Neural cell (in vitro differentiated cells): ENCODE data around the gene PLEKHA5. TPM values are rescaled to one million over a fixed set of nuclear protein-coding genes. Genes with fewer than 3 reads are reported as not detected.

Experiments
- H2AFZ ChIP-seq: fragments of 200-600, 300-800 bp; sonication (generic), shearing (Covaris generic); 2 replicates; pipeline ENCODE4 v1.6.0; 2014; ENCODE audit warnings: low read depth, mild to moderate bottlenecking, antibody characterized with exemption, low read length, moderate library complexity
- H3F3A ChIP-seq: fragments of 200-600 bp; shearing (Covaris generic); 2 replicates; pipeline ENCODE4 v1.6.1; 2016; ENCODE audit warnings: mild to moderate bottlenecking, moderate library complexity, mixed read lengths, antibody characterized with exemption, low read length; ENCODE audit not compliant: insufficient read depth, poor library complexity, severe bottlenecking
- H3K27ac ChIP-seq: fragments of 200-600, 300-800 bp; sonication (generic), shearing (Covaris generic); 2 replicates; pipeline ENCODE4 v1.5.1; 2014; ENCODE audit warnings: mild to moderate bottlenecking, low read length, moderate library complexity
- H3K27me3 ChIP-seq: fragments of 300-800, 200-600 bp; sonication (generic), shearing (Covaris generic); 2 replicates; pipeline ENCODE4 v1.6.0; 2014; ENCODE audit warnings: mild to moderate bottlenecking, low read depth, low read length, moderate library complexity; ENCODE audit not compliant: insufficient read depth
- H3K36me3 ChIP-seq: fragments of 300-800, 200-600 bp; sonication (generic), shearing (Covaris generic); 2 replicates; pipeline ENCODE4 v1.5.1; 2014; ENCODE audit warnings: mild to moderate bottlenecking, antibody characterized with exemption, low read length, moderate library complexity; ENCODE audit not compliant: insufficient read depth
- H3K4me2 ChIP-seq: fragments of 300-800, 200-600 bp; sonication (generic), shearing (Covaris generic); 2 replicates; pipeline ENCODE4 v1.6.0; 2014; ENCODE audit warnings: mild to moderate bottlenecking, low read length
- H3K4me3 ChIP-seq: fragments of 300-800, 200-600 bp; sonication (generic), shearing (Covaris generic); 2 replicates; pipeline ENCODE4 v1.5.1; 2014; ENCODE audit warnings: mild to moderate bottlenecking, low read length, moderate library complexity
- H3K79me2 ChIP-seq: fragments of 200-600 bp; shearing (Covaris generic); replicated peaks from 2 replicates; pipeline ENCODE4 v1.6.0; 2014; ENCODE audit warnings: mild to moderate bottlenecking, low read length, moderate library complexity; ENCODE audit not compliant: insufficient read depth
- H3K9ac ChIP-seq: fragments of 300-800, 200-600 bp; sonication (generic), shearing (Covaris generic); 2 replicates; pipeline ENCODE4 v1.6.1; 2016; ENCODE audit warnings: mild to moderate bottlenecking, low read length, mixed read lengths
- H3K9me2 ChIP-seq: fragments of 200-600 bp; shearing (Covaris generic); 2 replicates; pipeline ENCODE4 v1.6.1; 2016; ENCODE audit warnings: mild to moderate bottlenecking, low read length, mixed read lengths; ENCODE audit not compliant: insufficient read depth
- H3K9me3 ChIP-seq: fragments of 200-600, 300-800 bp; sonication (generic), shearing (Covaris generic); 2 replicates; pipeline ENCODE4 v1.6.1; 2016; ENCODE audit warnings: mild to moderate bottlenecking, mixed run types, low read length, moderate library complexity, mixed read lengths
- H4K20me1 ChIP-seq: fragments of 200-600 bp; shearing (Covaris generic); 2 replicates; pipeline ENCODE4 v1.6.1; 2016; ENCODE audit warnings: mild to moderate bottlenecking, mixed run types; ENCODE audit not compliant: insufficient read depth
- CTCF ChIP-seq: fragments of 450-650 bp; IDR thresholded peaks from 2 replicates; pipeline ENCODE4 v1.5.1; 2014; ENCODE audit warnings: antibody characterized with exemption, mild to moderate bottlenecking, moderate library complexity; ENCODE audit not compliant: poor library complexity, severe bottlenecking
- EP300 ChIP-seq: fragments of 450-650 bp; conservative IDR thresholded peaks from 2 replicates; pipeline ENCODE4 v1.6.1; 2014; ENCODE audit warnings: antibody characterized with exemption, mild to moderate bottlenecking, moderate library complexity; ENCODE audit not compliant: poor library complexity, severe bottlenecking
- EZH2 ChIP-seq: fragments of 200-600, 300-800 bp; shearing (Covaris generic), sonication (generic); IDR thresholded peaks from 2 replicates; pipeline ENCODE4 v1.6.1; 2014; ENCODE audit warnings: antibody characterized with exemption, low read length, borderline replicate concordance, mild to moderate bottlenecking; ENCODE audit not compliant: insufficient read depth, poor library complexity, severe bottlenecking
- MXI1 ChIP-seq: fragments of 450-650 bp; conservative IDR thresholded peaks from 2 replicates; pipeline ENCODE4 v1.6.1; 2014; ENCODE audit warnings: antibody characterized with exemption, mild to moderate bottlenecking; ENCODE audit not compliant: poor library complexity, severe bottlenecking
- POLR2AphosphoS5 ChIP-seq: IDR thresholded peaks from 2 replicates; pipeline ENCODE4 v1.6.1; 2012
- RAD21 ChIP-seq: fragments of 450-650 bp; conservative IDR thresholded peaks from 2 replicates; pipeline ENCODE4 v1.6.1; 2014; ENCODE audit warnings: antibody characterized with exemption, mild to moderate bottlenecking, moderate library complexity
- SMC3 ChIP-seq: fragments of 450-650 bp; conservative IDR thresholded peaks from 2 replicates; pipeline ENCODE4 v1.6.1; 2014; ENCODE audit warnings: antibody characterized with exemption, mild to moderate bottlenecking, moderate library complexity; ENCODE audit not compliant: poor library complexity
- TAF1 ChIP-seq: IDR thresholded peaks from 2 replicates; pipeline ENCODE4 v1.6.1; 2012; ENCODE audit warnings: low read depth
- polyA plus RNA-seq: library from polyadenylated mRNA; depleted of rRNA; stranded (reverse); fragments of >200 nt; gene quantifications from 2 replicates; pipeline ENCODE4 v1.2.3, GENCODE V29; 2014
- TF ChIP-seq, protein P1 (sequence below): IDR thresholded peaks from 2 replicates; pipeline ENCODE4 v1.6.1; 2012; ENCODE audit warnings: borderline replicate concordance

The PLEKHA5 gene
- polyA plus RNA-seq, 1 donor from 2014 or later: 130 TPM

DNA sequence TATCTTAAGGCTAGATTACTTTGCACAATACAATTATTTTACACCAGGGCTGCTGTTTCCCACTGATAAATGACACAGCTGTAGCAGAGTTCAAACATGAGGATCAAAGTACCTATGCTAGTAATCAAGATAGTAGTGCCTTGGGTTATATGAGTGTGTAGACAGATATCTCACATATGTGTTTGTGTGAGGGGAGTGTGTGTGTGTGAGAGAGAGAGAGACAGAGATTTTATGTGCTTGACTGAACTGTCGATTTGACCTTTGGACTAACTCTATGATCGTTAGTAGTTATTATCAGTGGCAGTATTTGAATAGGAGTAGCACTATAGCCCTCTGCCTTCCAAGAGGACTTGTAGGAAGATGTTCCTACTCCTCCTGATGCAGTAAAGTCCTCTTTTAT is 15.5 kb downstream of the PLEKHA5 start:
- Histone ChIP-seq H3K4me3 (no peak overlapping the region), H4K20me1 (no peaks in the 10 kb centered on the region), H3K4me2 (no peak overlapping the region), H2AFZ (no peak overlapping the region), H3K79me2 (peaks cover 75% of the 10 kb centered on the region), H3K27ac (no peak overlapping the region), H3K9me3 (no peaks in the 10 kb centered on the region), H3F3A (no peaks in the 10 kb centered on the region), H3K27me3 (no peaks in the 10 kb centered on the region), H3K9me2 (no peaks in the 10 kb centered on the region), H3K9ac (no peak overlapping the region), H3K36me3 (peaks cover 11% of the 10 kb centered on the region)
- TF ChIP-seq POLR2AphosphoS5: no peak
- no peak for TF ChIP-seq TAF1
- no peak for TF ChIP-seq MXI1
- TF ChIP-seq RAD21: no peak
- no peak for TF ChIP-seq EZH2
- no peak for TF ChIP-seq CTCF
- no peak for TF ChIP-seq EP300
- no peak for TF ChIP-seq SMC3
- TF ChIP-seq, protein P1, sequence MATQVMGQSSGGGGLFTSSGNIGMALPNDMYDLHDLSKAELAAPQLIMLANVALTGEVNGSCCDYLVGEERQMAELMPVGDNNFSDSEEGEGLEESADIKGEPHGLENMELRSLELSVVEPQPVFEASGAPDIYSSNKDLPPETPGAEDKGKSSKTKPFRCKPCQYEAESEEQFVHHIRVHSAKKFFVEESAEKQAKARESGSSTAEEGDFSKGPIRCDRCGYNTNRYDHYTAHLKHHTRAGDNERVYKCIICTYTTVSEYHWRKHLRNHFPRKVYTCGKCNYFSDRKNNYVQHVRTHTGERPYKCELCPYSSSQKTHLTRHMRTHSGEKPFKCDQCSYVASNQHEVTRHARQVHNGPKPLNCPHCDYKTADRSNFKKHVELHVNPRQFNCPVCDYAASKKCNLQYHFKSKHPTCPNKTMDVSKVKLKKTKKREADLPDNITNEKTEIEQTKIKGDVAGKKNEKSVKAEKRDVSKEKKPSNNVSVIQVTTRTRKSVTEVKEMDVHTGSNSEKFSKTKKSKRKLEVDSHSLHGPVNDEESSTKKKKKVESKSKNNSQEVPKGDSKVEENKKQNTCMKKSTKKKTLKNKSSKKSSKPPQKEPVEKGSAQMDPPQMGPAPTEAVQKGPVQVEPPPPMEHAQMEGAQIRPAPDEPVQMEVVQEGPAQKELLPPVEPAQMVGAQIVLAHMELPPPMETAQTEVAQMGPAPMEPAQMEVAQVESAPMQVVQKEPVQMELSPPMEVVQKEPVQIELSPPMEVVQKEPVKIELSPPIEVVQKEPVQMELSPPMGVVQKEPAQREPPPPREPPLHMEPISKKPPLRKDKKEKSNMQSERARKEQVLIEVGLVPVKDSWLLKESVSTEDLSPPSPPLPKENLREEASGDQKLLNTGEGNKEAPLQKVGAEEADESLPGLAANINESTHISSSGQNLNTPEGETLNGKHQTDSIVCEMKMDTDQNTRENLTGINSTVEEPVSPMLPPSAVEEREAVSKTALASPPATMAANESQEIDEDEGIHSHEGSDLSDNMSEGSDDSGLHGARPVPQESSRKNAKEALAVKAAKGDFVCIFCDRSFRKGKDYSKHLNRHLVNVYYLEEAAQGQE: no peak

DNA sequence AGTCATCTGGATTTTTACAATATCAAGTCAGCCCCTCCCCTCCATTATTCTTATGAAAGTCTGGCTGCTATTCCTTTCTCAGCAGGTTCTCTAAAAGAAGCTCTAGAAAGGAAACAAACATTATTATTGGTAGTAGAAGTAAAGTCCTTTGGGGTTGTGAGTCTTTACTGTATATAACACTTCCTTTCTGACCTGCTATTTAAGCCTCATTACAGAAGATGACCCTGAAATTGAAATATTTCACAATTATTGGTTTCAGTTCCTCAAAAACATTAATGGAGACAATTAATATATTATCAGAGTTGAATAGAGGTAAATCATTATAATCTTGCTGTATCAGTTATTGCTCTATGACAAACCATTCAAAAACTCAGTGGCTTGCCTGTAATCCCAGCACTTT is 19.3 kb downstream of the PLEKHA5 start:
- Histone ChIP-seq H3K79me2 (peaks cover 66% of the 10 kb centered on the region), H3K36me3 (peaks cover 6% of the 10 kb centered on the region), H3K4me2 (no peak overlapping the region), H3K27ac (no peak overlapping the region), H3K9ac (no peak overlapping the region), H2AFZ (no peak overlapping the region), H3K9me2 (no peaks in the 10 kb centered on the region), H3K4me3 (no peak overlapping the region), H3F3A (no peaks in the 10 kb centered on the region), H4K20me1 (no peaks in the 10 kb centered on the region), H3K9me3 (no peaks in the 10 kb centered on the region), H3K27me3 (no peaks in the 10 kb centered on the region)
- TF ChIP-seq SMC3: no peak
- no peak for TF ChIP-seq RAD21
- TF ChIP-seq CTCF: no peak
